ENCODE measurements around the gene MFSD6L. TPM values are rescaled to one million over a fixed set of nuclear protein-coding genes. Genes with fewer than 3 reads are reported as not detected.

Gene MFSD6L
- total and polyA plus RNA-seq, 10 of the 15 experiments (the other 5 are each of a cell fraction or from before 2014, with no cell fraction given) = 0.39 to 3.1 (median 1.1) TPM

GRCh38 chr17:8792646-8793045 lies 6.5 kb downstream of the MFSD6L start (continued):
- TF ChIP-seq, protein P1, sequence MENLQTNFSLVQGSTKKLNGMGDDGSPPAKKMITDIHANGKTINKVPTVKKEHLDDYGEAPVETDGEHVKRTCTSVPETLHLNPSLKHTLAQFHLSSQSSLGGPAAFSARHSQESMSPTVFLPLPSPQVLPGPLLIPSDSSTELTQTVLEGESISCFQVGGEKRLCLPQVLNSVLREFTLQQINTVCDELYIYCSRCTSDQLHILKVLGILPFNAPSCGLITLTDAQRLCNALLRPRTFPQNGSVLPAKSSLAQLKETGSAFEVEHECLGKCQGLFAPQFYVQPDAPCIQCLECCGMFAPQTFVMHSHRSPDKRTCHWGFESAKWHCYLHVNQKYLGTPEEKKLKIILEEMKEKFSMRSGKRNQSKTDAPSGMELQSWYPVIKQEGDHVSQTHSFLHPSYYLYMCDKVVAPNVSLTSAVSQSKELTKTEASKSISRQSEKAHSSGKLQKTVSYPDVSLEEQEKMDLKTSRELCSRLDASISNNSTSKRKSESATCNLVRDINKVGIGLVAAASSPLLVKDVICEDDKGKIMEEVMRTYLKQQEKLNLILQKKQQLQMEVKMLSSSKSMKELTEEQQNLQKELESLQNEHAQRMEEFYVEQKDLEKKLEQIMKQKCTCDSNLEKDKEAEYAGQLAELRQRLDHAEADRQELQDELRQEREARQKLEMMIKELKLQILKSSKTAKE (IDR thresholded peaks at IDR 0.05; ENCODE audit: low read depth, poor library complexity, severe bottlenecking) = no peak
- TF ChIP-seq ZNF217 (IDR thresholded peaks at IDR 0.05) (no peak), POLR2A (IDR thresholded peaks at IDR 0.05; ENCODE audit: low read depth, low read length) (no peak), ZSCAN29 (IDR thresholded peaks at IDR 0.05) (no peak), IKZF2 (IDR thresholded peaks at IDR 0.05) (no peak), SRF (IDR thresholded peaks at IDR 0.05; ENCODE audit: low read depth in 2 of 2, low read length in 2 of 2) (no peak), POLR2AphosphoS2 (IDR thresholded peaks at IDR 0.05; ENCODE audit: low read depth, low read length) (no peak), MAX (IDR thresholded peaks at IDR 0.05; ENCODE audit: low read depth, low read length) (no peak), YY1 (IDR thresholded peaks at IDR 0.05; ENCODE audit: low read depth, low read length) (no peak)
- TF ChIP-seq, protein P2, sequence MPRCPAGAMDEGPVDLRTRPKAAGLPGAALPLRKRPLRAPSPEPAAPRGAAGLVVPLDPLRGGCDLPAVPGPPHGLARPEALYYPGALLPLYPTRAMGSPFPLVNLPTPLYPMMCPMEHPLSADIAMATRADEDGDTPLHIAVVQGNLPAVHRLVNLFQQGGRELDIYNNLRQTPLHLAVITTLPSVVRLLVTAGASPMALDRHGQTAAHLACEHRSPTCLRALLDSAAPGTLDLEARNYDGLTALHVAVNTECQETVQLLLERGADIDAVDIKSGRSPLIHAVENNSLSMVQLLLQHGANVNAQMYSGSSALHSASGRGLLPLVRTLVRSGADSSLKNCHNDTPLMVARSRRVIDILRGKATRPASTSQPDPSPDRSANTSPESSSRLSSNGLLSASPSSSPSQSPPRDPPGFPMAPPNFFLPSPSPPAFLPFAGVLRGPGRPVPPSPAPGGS (IDR thresholded peaks at IDR 0.05; ENCODE audit: borderline replicate concordance, insufficient read depth, low read depth, low read length, poor library complexity, severe bottlenecking) = no peak
